Measurements from ENCODE around the gene LHFPL3.
"Not testable (repeated sequence)": the region's sequence is repeated elsewhere in the genome, so short reads cannot be mapped to it uniquely, and the experiment has no call there.

The LHFPL3 gene

DNA sequence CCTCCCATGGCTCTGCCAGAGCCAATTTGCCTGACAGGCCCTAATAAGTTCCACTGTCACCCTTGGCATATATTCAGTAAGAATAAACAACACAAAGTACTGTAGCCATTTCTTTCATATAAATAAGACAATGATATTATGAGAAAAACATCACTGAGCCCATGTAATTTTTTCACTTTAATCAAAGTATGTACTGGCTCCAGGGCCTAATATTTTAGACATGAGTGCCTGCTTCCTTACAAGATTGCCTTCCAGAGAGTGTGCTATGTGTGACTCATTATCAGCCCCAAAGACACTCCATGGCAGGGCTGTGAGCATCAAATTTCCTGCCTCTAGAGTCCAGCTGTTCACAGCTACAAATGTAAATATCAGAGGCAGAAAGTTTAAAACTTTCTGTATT, 297.6 kb downstream of the LHFPL3 start:
- DNase-seq: no peak

DNA sequence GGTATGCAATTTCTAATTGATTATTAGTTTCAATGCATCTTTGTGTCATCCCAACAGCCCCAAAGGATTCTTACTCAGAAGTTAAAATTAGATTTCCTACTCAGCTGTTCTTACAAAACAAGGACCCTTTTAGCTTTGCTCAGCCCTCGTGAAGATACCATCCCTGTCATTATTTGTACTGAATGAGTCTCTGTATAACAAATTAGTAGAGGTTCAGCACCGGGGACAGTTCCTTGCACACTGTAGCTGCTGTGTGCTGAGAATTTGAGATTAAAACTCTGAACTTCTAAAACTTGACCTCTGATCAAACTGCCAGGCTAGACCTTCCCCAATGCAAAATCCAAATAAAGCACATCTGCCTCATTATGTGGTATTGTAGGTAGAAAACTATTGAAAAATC, 299.1 kb downstream of the LHFPL3 start:
- no peak for DNase-seq

DNA sequence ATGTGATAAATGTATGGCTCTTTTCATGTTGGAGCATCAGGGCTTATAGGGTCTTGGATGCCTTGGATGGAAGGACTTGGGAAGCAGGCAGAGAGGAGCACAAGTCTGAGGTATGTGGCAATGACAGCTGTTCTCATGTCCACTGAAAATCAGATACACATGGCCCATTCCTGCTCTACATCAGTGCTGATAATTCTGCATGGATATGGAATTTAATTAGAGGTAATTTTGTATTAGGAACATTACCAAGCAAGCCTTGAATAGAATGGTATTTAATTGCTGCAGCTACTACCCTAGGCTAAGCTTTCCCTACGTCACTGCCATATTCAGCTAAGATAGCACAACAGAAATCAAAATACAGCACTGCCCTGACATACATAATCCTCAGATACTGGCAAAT, 299.6 kb downstream of the LHFPL3 start:
- DNase-seq: no peak

DNA sequence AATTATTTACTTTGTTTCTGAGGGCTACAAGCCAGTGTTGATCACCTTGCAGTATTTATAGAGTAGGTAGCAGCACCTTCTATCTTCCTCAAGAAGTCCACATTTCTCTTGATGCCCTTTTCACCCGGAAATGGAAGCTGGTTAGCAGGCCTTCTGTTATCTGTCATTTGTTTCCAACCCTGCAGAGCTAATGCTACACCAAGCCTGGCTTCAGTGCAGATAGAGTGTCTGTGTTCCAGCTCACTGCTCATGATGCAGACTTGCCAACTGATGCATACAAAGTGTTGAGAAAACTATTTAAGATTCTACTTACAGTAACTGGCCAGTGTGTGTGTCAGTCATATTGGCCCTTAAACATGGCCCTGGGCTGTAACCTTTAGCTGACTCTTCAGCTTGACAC, 301.0 kb downstream of the LHFPL3 start:
- no peak for DNase-seq

DNA sequence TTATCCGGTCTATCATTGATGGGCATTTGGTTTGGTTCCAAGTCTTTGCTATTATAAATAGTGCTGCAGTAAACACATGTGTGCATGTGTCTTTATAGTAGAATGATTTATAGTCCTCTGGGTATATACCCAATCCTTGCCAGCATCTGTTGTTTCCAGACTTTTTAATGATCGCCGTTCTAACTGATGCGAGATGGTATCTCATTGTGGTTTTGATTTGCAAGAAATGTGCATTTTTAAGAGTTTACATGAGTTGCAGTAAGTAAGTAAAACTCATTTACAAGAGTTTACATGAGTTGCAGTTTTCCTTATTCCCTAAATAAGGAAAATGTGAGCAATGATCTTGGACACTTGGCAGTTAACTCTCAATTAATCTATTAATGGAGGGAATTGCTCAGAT, 312.1 kb downstream of the LHFPL3 start:
- DNase-seq: no peak

DNA sequence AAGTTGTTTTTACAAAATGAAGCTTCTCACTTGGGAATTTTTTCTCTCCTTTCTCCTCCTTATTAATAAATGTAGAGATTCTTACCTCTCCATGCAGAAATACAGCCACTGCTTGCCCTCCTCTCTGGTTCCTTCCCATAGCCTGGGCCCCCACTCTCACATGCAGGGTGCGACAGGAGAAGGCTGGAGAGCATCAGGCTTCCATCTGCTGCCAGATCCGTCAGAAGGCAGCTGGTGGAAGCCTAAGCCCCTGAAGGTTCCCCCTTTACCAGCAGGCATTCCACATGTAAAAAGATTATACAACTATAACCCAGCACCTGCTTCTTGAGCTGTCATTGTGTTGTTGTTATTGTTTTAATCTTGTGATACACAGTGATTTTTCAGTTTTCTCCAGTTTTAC, 314.2 kb downstream of the LHFPL3 start:
- DNase-seq: no peak

DNA sequence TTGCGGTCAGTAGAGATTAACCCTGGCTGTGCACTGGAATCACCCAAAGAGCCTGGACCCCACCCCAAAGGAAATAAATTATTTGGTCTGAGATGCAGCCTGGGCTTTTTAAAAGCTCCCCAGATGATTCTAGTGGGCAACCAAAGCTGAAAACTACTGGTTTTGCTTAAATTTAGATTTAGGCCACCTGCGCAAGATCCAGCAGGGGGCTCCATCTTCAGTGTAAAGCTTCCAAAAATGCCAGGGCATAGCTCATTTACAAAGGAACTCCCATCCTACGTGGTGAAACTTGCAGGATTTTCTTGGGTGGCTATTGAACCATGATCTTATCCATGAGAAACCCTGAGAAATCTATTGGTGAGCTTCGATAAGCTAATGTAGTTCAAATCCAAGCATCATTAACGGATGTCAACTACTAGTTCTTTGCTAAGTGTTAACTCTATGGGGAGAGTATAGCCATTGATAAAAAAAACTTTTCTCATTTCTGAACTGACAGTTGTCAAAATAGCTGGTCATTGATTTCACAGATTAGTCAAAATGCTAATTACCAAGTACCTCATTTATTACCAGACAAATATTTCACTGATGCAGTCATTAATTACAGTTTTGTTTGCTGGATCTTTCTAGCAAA, 315.3 kb downstream of the LHFPL3 start:
- no peak for DNase-seq

DNA sequence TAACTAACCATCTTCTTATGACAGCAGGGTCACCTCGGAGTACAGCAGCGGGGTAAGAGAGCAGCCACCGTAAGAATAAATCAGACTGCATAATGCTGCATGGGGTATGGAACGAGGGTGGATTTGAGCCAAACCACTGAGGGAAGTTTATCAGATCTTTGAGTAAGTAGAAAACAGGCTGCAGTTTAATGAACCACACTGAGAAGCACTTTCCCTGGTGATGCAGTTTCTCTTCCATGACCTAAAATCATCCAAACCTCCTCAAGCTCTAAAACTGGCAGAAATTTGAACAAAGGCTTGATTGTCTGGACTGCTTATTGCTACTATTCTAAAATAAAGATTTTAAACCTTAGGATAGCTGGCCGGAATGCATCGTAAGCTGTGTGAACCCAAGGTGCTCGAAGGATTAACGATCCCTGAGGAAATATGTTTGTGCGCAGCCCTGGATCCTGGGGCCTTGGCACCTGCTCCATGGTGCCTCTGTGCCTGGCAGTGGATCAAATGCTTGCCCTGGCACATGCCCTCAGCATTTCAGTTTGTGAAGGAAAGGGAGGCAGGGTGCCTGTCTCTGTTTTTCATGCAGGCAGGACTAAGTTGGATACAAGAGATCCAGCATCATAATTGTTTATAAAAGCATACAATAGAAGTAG, 322.7 kb downstream of the LHFPL3 start:
- no peak for DNase-seq

DNA sequence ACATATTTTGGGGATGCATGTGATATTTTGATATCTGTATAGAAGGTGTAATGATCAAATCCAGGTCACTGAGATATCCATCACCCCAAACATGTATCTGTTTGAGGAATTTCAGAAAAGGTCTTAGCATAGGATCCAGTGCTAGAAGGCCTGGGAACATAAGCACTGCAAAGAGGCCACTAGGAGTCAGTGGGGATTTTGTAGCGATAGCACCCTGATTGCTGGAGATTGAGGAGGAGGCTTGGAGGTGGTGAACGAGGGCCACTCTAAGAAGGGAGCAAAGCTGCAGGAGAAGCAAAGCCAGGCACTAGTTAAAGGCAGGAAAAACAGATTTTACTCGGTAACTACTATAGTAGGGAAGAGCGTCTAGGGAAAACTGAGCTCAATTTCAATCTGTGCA, 324.0 kb downstream of the LHFPL3 start:
- no peak for DNase-seq

DNA sequence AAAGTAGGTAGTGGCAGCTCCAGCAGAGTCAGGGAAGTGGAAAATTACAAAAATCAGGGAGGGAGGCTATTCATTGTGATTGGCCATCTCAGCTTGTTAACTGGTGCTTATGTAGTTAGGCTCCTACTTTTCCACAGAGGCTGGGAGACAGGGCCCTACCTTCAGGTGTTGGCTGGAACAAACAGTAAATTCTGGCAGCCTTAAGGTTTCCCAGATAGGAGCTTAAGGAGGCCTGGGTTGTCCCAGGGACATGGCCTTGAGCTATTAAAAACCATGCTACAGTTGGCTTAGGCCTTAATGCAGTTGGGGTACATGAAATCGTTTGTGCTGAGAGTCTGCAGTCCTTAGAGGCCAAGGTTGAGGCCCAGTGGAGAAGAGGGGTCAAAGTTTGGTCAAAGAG, 324.5 kb downstream of the LHFPL3 start:
- no peak for DNase-seq

DNA sequence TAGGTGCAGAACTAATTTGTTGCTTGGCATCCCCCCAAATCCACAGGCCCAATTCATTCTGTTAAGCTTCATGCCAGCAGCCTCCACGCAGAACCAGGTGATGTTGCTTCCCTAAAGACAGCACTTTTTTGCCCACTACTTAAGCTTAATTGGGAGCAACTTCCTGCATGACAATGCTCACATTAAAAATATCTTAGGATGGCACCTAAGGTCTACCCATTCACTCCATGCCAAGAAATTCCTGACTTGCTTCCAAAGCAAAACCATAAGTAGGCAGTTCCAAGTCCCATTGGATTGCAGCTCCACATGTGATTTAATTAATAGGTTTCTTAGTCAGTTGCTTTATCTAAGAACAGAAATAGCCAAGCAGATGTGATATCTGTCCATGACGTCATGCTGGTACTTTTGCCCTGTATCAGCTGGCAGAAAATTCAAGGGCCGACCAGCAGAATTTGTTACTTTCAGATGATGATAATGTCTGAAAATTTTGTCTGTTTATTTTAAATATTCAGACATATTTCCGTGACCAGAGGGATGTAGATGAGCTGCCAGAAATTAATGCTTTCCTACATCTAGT, 325.5 kb downstream of the LHFPL3 start:
- no peak for DNase-seq

DNA sequence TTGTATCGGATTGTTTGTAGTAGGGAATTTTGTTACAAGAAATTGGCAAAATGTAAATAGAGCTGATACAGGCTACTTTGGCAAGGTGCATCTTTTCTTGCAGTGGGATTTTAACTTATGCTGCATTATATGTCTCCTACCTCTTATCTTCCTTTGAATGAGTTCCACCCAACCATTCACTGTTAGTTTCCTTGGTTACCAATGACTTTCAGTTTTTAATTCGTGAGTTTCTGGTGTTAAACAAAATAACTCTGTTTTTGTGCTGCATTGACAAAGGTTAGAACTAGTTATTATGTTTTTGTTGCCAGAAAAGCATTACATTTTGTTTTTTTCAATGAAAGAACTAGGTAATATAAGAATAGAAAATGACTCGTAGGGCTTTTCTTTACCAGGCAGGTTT, 327.2 kb downstream of the LHFPL3 start:
- no peak for DNase-seq

DNA sequence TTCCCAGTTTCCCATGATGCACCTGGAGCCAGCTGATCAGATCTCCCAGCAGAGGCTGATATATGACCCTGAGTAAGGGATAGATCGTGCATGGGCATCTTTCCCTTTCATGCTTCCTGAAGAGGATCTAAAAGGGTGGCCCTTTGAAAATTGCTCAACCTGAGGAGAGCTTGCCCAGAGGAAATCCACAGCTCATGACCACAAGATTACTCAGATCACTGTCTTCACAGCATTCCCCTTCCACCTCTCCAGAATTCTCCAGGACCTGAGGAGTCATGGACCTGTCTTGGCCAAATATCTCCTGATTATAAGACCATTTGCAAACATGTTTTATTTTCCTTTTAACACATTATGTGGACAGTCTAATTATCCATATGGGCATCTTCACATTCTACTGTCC, 328.1 kb downstream of the LHFPL3 start:
- no peak for DNase-seq

DNA sequence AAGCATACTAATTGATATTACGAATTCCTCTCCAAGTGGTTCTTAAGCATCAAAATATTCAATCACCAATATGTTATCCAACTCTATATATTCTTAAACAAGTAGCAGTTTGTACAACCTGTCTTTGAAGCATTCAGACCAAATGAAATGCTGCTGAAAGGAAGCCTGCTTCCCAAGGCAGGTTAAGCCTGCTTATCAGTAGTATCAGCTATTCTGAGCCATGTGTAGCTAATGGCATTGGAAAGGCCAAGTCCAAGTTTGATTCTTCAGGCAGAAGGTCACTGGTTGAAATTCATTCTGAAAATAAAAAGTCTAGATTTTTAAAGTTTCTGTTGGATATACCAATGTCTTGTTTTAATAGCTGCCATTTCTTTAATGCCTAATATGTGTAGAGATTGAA, 328.7 kb downstream of the LHFPL3 start:
- no peak for DNase-seq

DNA sequence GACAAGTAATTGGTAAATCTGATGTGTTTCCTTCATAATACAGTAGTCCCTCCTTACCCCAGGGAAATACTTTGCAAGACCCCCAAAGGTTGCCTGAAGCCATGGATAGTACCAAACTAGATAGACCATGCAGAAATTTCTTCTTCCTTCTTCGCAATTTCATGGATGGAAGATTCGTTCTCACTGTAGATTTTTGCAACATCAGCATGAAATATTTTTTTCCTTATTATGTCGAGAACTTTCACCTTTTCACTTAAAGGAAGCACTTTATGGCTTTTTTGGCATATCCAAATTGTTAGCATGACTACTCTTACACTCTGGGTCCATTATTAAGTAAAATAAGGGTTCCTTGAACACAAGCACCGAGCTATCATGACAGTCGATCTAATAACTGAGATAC, 333.2 kb downstream of the LHFPL3 start:
- DNase-seq: no peak

DNA sequence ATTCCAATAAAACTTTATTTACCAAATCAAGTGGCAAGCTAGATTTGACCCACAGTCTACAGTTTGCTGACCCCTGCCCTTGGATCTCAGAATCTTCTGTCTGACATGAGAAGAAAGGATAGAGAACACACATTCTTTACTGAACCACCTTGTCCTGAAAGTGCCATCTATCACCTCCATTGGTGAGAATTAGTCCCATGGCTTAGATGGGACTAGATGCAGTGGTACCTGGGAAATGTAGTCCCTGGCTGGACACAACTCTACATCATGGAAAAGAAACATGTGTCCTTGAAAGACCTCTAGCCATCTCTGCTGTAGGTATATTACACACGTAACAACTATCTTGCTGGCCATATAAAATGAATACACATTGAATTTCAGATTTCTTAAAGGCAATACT, 336.2 kb downstream of the LHFPL3 start:
- no peak for DNase-seq

DNA sequence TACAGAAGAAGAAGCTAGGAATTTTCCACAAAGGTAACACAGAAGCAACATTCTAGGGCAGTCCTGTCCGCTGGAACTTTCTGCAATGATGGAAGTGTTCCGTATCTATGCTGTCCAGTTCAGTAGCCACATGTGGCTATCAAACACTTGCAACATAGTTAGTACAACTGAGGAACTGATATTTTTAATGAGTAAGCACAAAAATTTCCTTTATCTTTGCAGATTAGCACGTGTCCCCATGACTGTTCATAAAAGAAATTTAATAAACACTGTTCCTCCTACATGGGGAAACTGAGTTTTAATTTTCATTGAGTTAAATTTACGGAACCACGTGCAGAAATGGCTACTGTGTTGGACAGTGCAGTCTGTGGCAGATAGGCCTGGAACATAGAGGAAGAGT, 349.2 kb downstream of the LHFPL3 start:
- no peak for DNase-seq

DNA sequence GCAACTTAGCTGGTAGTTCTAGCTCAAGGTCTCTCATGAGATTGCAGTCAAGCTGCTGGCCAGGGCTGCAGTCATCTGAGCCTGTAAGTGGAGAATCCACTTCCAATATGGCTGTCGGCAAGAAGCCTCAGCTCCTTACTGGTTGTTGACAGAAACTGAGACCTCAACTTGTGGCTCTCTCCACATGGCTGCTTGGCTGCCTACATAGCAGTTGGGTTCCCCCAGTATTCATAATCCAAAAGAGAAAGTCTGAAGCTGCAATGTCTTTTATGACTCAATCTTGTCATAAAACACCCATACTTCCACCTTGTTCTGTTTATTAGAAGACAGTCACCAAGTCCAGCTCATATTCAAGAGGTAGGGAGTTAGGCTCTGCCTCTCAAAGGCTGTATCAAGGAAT, 350.7 kb downstream of the LHFPL3 start:
- no peak for DNase-seq

DNA sequence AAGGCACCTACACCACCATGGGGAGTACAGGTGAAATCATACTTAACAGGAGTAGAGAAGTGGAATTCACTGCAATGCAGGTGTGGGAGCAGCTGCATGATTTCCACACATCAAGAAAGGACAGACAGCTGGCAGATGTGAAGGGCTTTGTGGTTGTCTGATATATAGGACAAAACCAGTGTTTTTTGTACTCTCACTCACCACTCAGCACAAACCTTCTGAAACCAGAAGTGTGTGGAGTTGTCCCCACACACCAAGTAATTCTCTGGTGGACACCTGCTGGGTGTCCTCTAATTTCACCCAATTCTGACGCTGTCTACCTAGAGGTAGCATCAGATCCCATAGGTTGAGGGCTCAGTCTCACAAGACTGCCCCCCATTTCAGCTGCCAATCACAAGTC, 357.9 kb downstream of the LHFPL3 start:
- DNase-seq: no peak

DNA sequence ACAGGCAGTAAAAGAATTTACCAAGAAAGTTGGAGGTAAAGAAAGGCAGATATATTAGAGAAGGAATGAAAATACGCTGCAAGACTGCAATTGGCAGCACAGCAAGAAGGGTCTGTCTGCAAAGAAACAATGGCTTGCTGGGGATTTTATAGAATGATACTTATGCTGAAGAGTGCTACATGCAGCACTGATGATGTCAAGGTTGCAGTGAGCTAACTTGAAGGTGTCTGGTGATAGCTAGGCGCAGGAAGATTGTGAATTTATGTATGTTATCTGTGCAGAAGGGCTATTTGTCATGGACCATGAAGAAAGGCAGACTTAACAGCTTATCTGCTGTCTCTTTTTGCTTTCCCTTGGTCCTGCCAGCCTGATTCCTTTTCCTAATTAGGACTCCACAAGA, 366.3 kb downstream of the LHFPL3 start:
- DNase-seq: no peak

DNA sequence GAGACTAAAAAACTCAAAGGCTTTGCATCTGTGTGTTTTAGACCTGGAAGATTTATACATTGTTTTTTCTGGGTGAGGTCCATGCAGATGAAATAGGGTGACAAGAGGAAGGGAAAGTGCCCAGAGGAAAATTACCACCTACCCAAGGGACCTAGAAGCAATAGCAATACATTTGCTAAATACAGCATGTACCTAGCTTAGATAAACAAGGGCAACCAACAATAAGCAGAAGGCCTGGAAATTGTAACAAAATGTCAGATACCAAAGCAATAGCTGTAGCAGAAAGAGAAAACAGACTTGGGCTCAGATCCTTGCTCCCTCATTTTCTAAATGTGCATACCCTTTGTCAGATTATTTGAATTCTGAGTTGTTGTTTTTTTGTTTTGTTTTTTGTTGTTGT, 367.2 kb downstream of the LHFPL3 start:
- DNase-seq: no peak

DNA sequence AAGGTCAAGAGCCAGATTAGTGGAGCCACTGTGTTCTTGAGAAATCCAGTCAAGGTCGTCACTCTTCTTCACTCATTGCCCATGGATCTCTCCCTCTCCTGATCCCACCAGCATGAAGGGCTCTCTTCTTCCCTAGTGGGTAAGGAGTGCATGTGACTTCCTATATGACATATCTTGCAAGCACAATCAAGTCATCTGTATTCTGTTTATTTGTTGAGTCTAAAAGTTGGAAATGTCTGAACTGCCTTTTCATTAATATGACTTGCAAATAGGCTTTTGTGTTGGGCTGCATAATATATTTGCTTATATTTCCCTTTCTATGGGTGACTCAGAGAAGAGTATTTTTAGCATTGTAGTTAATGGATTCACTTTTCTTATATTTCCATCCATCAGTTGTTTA, 371.9 kb downstream of the LHFPL3 start:
- DNase-seq: no peak

DNA sequence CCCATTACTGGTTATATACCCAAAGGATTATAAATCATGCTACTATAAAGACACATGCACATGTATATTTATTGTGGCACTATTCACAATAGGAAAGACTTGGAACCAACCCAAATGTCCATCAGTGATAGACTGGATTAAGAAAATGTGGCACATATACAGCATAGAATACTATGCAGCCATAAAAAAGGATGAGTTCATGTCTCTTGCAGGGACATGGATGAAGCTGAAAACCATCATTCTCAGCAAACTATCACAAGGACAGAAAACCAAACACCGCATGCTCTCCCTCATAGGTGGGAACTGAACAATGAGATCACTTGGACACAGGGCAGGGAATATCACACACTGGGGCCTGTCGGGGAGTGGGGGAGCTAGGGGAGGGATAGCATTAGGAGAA, 392.6 kb downstream of the LHFPL3 start:
- DNase-seq: not testable (repeated sequence)

DNA sequence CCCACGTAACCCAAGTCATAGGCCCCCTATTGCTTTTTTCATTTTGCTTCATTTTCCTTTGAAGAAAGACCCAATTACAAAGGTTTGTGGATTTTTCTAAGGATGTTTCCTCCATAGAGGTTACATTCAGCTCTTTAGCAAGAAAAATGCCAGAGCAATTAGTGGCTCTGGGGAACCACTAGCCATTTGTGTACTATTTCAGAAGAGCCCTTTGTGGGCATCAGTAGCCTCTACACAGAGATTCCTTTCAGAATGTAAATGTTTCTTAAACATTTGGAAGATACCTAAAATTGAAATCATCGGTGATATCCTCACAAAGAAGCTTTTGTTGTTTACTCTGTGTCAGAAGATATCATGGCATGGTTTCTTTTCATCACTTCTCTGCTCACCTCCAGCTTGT, 394.6 kb downstream of the LHFPL3 start:
- no peak for DNase-seq

DNA sequence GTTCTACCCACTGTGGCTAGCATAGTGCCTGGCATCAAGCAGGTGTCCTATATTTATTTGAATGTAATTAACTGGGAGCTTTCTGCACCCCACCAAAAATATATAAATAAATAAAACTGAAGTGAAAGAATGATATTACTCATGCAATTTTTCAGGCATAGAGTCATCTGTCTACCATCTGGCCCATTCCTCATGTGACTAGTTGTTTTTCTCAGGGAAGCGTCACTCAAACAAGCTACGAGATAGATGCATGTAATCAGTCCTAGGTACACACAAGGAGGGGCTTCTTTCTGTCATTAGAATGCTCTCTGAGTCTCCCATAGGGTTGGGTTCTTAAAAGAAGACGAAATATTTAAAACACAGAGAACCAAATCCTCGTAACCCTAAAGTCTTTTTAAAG, 430.1 kb downstream of the LHFPL3 start:
- DNase-seq: no peak

Data from NCI-H345 (cell line).